ENCODE data around the gene RPL38.
"Not testable (repeated sequence)": the region's sequence is repeated elsewhere in the genome, so short reads cannot be mapped to it uniquely, and the experiment has no call there.

The RPL38 gene

DNA sequence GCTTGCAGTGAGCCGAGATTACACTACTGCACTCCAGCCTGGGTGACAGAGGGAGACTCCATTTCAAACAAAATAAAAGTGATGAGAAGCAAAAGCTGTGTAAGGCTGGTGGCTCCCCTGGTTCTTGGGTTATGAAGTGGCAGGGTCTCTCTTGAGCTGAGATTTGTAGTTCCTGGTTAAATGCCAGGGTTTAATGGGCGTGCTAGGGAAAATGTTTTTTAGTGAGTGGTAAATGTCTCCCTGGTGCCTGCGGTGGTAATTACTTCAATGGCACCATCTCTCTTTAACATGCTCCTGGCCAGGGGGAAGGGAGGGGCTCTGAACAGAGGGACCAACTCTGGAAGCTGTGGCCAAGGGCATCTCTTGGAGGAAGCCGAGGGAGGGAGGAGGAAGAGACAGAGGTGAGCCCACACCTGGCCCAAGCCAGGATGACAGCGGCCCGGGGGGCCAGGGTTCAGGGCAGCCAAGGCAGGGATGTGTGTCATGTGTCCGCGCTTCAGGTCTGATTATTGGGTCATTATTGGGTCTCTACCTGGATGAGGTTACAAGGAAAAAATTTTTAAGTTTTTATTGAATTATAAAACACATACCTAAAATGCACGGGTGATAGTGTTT, 17.8 kb upstream of the RPL38 start:
- no peak for DNase-seq (ENCODE audit: low read depth)

DNA sequence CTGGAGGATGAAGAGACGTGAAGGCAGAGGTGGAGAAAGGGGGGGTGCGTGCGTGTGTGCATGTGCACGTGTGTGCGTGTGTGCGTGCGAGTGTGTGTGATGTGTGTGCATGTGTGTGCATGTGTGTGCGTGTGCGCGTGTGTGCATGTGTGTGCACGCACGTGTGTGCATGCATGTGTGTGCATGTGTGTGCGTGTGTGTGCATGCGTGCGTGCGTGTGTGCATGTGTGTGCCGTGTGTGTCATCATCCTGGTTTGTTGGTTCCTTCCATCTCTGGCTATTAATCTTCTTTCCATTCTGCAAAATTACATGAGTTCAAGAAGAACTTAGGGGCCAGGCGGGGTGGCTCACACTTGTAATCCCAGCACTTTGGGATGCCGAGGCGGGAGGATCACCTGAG, 17.0 kb upstream of the RPL38 start:
- no peak for DNase-seq (ENCODE audit: low read depth)

DNA sequence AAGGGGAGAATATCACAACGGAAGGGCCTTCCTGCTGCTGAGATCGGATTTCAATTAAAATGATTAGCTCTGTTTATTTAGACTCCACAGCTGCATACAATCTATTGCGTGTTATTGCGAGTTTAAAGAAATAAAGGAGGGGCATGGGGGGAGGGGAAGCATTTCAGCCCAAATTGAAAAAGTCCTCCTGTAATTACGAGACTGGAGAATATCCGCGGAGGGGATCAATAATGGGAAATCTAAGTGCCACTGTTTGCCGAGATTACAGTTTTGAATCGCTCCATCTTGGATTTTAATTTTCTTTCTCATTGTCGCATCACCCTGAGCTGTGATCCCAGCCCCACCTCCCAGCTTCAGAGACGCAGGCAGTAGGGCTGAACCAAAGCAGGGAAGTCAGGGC, 15.7 kb upstream of the RPL38 start:
- no peak for DNase-seq (ENCODE audit: low read depth)

DNA sequence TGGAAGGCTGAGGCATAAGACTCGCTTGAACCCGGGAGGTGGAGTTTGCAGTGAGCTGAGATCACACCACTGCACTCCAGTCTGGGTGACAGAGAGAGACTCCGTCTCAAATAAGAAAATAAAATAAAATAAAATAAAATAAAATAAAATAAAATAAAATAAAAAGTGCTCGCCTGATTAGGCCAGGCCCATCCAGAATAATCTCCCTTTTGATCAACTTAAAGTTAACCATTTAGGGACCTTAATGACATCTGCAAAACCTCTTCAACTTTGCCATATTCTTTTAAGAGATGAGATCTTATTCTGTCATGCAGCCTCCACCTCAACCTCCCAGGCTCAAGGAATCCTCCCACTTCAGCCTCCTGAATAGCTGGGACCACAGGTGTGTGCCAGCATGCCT, 14.8 kb upstream of the RPL38 start:
- not testable (repeated sequence) for DNase-seq (ENCODE audit: low read depth)

DNA sequence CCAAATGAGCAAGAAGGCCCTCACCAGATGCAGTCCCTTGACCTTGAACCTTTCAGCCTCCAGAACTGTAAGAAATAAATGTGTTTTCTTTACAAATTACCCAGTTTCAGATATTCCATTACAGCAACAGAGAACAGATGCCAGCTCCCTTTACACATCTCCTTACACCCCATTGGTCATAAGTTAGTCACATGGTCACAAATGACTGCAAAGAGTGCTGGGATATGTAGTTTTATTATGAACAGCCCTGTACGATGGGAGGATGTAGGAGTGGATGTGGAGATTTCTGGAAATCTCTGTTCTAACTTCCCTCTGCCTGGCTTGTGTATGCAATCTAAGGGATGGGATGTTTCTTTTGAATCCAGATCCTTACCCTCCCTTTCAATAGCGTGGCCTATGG, 13.3 kb upstream of the RPL38 start:
- DNase-seq (ENCODE audit: low read depth) = no peak

DNA sequence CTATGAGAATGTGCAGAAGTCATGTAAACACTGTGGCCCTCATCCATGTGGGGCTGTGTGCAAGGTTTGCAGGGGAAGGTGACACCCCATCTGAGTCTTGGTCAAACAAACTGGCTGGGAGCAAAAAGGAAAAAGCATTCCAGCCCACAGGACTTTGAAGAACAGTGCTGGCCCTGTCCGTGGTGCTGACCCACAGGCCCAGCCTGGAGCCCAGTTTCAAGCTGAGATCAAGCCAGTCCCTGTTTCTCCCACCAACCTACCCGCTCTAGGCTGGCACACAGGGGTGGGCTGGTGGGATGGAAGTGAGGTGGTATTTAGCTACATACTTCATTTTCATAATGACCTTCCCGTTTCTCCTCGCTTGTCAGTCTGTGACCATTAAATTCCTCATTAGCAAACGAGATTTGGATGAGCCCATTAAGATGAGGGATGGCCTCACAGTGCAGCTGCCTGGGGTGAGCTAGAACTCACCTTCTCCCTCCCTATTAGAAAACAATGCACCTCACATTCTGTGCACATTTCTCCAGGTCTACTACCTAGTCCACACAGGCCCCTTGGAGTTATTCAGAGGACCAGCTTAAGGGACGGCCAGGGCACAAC, 12.6 kb upstream of the RPL38 start:
- no peak for DNase-seq (ENCODE audit: low read depth)

DNA sequence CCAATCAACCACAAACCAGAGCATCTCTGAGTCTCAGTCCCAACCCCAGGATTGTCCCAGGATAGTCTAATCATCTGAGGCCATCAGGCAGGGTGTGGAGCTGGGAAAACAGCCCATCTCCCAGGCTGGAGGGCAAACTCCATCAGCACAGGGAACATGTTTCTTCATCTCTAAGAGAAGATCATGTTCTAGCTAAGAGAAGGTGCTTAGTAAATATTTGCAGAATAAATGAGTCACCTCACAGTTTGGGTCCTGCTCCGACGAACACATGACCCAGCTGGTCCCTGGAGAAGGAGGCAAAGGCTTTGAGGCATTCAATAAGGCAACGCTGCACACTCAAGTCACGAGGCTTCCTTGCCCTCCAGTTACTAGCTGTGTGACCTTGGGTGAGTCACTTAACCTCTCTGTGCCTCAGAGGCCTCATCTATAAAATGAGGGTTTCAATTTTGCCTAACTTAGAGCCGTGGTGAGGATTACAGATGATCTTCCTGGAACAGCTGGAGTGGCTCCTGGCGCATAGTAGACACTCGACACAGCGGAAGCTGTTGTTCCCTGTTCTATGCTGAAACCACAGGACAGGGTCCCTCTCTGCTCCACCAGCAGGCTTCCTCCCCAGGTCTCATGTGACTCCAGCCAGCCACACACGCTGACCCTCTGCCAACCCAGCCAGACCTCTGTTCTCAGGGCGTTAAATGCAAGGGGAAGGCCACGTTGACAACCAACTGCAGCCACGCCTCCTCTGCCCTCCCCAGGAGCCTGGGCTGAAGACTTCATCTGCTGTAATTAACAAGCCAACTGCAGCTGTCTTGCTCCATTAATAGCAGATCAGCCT, 10.3 kb upstream of the RPL38 start:
- no peak for DNase-seq (ENCODE audit: low read depth)

DNA sequence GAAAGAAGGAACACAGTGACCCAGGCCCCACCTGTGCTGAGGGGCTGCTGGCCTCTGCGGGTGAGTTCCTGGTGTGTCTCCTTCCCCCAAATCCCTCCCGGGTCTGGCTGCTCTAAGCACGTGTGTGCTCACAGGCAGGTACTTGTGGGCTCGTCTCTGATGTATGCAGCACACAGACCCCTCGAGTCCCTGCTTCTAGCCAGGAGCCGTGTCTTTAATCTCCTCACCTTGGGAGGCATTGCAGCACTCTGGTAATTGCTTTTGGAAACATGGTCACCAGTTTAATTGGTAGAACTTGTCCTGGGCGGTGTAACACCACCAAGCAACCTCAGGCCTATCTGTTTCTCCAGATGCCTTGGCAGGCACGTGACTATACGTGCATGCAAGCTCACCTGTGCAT, 8.8 kb upstream of the RPL38 start:
- DNase-seq (ENCODE audit: low read depth) = no peak

DNA sequence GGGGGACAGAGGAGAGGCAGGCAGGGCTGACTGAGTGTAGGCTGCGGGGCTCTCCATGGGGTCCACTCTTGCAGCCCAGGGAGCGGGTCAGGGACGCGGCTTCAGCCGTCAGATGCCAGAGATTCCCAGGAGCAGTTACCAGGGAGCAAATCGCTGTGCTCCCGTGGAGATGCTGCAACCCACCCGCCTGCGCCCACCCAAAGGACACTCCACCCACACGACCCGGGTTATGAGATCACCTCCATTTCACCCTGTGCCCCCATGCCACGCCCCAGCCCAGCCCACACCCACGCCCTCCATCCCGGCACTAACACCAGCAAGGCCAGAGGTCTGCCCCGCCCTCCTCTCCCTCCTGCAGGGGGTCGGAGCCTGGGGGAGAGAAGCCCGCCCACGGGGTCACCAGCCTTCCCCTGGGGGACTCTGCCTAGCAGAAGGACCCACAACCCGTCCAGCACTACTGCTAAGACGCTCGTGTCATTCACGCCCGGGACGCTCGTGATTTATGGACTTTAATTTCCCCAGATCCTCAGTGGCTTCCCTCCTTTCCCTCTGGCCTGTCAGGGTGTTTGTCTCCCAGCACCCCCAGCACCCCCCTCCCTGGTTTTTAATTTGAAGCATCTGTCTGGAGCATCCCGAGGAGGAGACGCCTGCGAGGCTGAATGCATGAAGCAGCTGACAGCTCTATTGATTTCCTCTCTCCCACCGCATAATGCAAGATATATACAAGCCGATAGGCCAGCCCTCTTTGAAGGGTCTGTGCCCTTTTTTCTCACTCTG, 6.7 kb upstream of the RPL38 start:
- no peak for DNase-seq (ENCODE audit: low read depth)

DNA sequence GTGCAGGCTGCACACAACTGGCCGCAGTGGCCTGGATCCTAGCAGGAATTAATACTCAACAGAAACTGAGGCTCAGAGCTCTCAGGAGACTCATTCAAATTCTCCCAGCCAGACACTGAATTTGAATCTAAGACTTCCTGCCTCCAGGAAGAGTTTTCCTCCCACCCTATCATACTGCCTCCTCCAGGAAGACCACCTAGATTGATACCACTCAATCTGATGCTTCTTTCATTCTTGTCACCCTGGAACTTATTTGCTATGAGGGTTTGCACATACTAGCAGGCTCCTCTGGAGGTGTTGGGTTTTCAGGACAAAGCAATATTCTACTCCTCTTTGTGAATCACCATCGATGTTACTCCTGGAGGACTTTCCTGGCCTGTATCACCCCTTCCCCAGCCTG, 5.7 kb upstream of the RPL38 start:
- DNase-seq (ENCODE audit: low read depth) = no peak

DNA sequence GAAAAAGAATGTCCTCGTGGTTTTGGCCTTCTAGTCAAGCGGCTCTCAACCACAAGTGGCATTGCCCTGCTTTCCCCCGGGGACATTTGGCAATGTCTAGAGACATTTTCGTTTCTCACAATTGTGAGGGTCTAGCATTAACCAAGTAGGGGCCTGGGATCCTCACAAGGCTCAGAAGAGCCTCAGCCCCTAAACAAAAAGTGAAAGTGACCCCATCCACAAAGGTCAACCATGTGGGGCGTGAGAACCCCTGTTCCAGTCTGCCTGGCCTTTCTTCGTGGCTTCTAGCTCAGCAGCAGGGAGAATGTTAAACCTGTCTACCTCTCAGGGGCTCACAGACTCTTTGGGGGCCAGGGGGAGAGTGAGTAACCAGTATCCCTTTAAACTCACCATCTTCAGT, 4.8 kb upstream of the RPL38 start:
- DNase-seq (ENCODE audit: low read depth) = no peak

DNA sequence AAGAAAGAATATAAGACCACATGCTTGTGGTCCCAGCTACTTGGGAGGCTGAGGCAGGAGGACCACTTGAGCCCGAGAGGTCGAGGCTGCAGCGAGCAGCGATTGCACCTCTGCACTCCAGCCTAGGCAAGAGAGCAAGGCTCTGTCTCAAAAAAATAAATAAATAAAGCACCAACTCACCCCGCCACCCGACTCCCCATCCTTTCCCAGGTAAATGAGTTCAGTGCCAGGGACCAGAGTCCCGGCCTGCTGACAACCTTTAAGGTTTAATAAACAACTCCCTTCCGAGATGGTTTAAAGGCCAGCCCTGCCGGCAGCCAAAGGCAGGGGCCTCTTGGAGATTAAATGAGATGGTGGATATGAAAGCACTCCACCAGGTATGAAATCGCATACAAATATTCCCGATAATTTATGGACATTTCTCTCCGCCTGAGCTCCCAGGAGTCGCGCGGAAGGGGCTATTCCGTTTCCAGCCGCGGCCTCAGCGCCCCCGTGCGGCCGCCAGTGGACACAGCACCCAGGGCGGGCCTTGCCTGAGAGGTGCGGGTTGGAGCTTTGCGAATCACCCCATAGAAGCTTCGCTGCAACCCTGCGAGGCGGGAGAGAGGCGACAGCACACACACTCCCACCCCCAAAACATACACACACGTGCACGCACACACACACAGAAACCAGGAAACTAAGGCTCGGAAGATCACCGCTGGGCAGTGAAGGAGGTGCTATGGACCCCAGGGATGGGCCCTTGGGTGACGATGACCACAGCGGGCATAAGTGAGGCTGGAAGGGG, 4.0 kb upstream of the RPL38 start:
- no peak for DNase-seq (ENCODE audit: low read depth)

DNA sequence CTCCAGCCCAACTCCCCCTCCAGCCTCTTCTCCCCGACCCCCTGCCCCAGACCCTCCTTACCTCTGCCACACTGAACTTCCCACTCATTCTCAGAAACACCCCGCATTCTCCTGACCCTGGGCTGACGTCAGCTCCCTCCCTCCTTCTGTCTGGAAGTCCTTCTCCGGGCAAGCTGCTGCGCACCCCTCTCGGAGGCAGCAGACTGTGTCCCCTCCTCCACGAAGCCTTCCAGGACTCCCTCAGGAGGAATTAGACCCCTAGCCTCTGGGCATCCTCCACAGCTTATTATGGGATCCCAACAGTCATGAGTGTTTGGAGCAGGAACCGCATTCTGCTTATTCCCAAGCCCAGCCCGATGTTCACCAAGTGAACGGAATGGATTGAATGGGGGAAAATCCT, 3.4 kb upstream of the RPL38 start:
- DNase-seq (ENCODE audit: low read depth) = no peak

DNA sequence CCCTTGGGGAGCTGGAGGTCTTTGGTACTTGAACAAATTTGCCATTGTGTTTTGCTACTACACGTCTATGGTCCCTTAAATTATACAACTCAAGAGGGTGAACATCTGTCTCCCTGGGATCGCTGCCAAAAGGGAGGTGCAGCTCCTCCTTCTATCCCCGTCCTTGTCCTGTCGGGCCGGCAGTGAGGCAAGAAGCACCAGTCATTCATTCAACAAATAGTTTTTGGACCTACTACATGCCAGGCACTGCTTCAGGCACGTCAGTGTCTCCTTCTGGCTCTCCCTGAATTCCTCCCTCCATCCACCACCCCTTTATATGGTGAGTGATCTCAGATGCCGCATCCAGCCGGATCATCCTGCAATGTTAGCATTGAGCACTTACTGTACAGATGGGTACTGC, 2.2 kb upstream of the RPL38 start:
- peak; percentile 57 for DNase-seq (ENCODE audit: low read depth)

DNA sequence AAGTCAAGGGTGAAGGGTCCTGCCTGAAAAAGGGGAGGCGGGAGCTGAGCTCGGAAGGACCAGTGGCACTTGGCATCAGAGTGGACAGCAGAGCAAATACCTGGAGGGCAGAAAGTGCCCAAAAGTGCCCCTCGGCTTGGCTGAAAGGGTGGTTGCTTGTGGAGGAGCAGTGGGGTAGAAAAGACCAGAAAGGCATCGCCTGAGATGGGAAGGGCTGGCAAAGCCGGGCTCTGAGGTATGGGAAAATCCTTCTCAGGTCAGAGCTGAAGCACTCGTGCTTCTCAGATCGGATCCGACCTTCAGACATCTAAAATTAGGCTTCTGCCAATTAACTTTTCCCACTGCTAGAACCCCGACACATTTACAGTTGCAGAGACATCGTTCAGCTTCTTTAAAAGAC, 1.5 kb upstream of the RPL38 start:
- DNase-seq (ENCODE audit: low read depth) = no peak

DNA sequence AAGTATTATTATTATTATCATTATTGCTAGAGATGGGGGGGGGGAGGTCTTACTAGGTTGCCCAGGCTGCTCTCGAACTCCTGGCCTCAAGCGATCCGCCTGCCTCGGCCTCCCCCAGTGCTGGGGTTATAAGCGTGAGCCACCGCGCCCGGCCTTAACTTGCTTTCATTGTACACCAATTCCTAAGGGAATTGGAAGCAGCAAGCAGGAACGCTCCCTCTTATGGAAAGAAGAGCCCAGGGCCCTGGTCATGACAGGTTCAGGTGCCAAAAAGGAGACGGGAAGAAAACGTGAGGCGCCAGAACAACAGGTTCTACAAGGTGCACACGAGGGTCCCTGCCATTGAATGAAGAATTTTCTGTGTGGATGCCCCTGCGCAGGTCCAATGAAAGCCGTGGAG, 540 bp upstream of the RPL38 start:
- no peak for DNase-seq (ENCODE audit: low read depth)

DNA sequence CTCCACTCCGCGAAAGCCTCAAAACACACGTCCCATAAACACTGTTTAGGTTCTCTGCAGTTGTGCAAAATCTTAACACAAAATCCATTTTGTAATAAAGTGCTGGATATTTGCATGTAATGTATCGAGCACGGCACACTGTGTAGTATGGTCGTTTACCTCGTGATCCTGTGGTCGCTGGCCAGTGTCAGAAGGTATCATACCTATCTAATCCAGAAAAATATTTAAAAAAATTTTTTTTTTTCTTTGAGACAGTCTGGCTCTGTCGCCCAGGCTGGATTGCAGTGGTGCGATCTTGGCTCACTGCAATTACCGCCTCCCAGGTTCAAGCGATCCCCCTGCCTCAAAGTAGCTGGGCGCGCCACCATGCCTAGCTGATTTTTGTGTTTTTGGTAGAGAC, 996 bp downstream of the RPL38 start:
- DNase-seq (ENCODE audit: low read depth) = no peak

DNA sequence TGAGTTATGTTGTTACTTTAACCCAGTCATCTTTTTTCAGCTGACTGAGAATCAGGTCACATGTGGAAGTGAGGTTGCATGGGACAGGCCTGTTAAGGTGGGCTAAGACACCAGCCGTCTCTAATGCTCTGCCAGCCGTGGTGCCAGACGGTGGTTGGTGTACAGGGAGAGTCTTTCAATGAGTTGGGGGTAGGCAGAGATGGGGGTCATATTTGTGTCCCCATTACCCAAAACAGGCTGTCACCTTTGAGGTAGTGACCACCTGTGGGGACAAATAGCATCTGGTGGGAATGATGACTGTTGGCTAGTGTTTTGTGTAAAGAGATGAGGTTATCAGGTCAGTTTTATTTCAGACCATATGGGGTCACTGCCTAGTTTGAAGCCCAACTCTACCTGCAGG, 1.8 kb downstream of the RPL38 start:
- DNase-seq (ENCODE audit: low read depth) = no peak

DNA sequence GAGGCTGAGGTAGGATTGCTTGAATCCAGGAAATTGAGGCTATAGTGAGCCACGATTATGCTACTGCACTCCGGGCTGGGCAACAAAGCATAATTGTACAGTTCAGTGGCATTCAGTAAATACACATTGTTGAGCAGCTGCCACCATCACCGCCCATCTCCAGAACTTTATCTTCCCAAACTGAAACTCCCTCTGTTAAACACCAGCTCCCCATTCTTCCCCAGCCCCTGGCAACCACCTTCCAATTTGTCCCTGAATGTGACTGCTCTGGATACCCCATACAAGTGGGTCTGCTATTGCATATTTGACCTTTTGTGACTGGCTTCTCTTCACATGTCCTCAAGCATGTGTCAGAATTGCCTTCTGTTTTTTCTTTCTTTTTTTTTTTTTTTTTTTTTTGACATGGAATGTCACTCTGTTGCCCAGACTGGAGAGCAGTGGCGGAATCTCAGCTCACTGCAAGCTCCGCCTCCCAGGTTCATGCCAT, 2.9 kb downstream of the RPL38 start:
- DNase-seq (ENCODE audit: low read depth) = no peak

DNA sequence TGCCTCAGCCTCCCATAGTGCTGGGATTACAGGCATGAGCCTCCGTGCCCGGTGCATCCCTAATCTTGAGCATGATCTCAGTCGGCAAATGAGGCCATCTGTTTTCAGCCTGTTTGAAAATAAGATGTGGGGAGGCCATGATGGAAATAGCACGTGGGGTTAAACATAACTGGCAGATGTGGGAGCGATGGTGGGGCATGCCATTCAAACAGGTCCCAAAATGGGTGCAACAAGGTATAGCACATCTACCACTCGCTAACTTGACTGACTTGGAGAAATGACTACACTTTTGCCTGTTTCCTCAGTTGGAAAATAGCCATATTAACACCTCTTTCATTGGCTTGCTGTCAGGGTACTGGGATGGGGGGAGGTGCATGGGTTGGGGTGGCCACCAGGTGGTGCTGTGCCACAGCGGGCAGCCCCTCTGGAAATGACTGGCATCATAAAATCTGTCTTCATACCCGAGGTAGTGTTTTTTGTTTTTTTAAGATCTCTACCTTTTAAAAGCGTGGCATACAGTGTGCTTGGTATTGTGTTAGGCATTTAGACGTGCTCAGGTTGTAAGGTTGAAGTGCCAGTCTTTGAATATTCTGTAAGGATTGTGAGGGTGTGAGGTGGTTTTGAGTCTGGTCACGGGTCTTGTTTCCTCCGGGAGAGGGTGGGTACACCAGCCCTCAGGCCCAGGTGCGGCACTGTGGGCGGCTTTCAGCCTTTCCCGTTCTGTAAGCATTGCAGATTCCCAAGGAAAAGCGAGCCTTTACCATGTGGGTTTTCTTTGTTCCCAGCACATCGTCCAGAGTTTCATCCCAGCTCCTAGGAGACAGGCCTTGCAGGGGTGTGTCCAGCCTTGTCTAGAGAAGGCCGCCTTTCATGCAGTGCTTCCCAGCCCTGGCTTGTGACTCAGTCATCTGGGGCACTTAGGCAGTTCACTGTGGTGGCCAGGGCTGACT, 7.0 kb downstream of the RPL38 start:
- DNase-seq (ENCODE audit: low read depth) = no peak

All from GM04504 (cell line).